NCI-H2227 treated with DMSO at 0.1 percent for 48 hours (cell line): Measurements from ENCODE around the gene FBXL16.
"Not testable (repeated sequence)": the region's sequence is repeated elsewhere in the genome, so short reads cannot be mapped to it uniquely, and the experiment has no call there.

ENCODE experiments used
- DNase-seq: peaks from one replicate; lab custom pipeline; 2025; lab: John Stamatoyannopoulos, UW

The FBXL16 gene, protein sequence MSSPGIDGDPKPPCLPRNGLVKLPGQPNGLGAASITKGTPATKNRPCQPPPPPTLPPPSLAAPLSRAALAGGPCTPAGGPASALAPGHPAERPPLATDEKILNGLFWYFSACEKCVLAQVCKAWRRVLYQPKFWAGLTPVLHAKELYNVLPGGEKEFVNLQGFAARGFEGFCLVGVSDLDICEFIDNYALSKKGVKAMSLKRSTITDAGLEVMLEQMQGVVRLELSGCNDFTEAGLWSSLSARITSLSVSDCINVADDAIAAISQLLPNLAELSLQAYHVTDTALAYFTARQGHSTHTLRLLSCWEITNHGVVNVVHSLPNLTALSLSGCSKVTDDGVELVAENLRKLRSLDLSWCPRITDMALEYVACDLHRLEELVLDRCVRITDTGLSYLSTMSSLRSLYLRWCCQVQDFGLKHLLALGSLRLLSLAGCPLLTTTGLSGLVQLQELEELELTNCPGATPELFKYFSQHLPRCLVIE

DNA sequence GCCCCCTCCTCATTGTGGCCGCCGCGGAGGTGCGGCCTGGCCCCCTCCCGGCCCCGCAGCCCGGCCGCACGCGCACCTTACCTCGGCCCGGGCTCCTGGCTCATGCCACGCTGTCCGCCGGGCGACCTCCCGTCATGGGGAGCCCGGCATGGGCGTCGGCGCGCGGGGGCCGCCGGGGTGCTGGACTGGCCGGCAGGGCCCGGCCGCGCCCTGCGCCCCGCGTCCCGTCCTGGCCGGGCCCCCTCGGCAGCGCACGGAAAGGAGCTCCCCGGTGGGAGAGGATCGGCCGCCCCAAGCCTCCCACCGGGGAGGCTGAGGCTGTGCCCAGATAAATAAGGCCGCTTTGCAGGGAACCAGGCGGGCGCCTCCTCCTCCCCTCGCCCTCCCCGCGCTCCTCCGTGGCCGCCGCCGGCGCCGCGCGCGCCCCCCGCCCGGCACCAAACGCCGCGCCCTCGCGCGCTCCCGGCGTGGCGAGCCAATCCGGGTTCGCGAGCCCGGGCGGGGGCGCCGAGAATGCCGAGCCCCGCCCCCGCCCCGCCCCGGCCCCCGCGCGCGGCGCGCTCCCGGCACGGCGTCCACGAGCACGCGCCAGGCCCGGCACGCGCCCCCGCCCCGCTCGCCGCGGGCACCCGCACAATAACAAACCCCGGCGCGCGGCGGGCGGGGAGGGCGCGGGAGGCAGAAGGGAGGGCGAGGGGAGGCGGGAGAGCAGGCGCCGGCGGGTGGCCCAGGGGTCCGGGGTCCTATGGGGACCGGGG, at the start of gene FBXL16:
Gene FBXL16 (minus strand): TSS at position 371 of the 758 bp plus-strand sequence. CDS start 8,396 bp downstream, outside the sequence.
- peak; percentile 60 for DNase-seq

DNA sequence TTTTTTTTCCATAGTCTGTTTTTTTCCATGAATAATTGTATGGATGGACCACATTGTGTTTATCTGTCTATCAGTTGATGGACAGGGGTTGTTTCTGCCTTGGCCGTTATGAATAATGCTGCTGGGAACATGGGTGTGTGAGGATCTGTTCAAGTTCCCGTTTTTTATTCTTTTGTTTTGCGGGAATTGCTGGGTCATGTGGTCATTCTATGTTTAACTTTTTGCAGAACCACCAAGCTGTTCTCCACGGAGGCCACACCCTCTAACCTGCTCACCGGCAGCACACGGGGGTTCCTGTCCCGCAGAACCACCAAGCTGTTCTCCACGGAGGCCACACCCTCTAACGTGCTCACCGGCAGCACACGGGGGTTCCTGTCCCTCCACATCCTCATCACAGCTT, 49.1 kb upstream of the FBXL16 start:
- no peak for DNase-seq

DNA sequence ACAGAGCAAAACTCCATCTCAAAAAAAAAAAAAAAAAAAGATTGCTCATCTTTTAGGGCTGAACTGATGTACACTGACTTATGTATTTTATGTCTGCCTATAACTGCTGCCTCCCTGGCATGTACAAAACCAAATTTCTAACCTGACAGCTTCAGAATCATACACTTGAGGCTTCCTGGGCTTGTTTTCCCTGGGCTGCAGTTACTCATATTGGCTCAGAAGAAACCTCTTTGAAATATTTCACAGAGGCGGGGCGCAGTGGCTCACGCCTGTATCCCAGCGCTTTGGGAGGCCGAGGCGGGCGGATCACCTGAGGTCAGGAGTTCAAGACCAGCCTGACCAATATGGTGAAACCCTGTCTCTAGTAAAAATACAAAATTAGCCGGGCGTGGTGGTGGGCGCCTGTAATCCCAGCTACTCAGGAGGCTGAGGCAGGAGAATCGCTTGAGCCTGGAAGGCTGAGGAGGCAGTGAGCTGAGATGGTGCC, 48.6 kb upstream of the FBXL16 start:
- not testable (repeated sequence) for DNase-seq

DNA sequence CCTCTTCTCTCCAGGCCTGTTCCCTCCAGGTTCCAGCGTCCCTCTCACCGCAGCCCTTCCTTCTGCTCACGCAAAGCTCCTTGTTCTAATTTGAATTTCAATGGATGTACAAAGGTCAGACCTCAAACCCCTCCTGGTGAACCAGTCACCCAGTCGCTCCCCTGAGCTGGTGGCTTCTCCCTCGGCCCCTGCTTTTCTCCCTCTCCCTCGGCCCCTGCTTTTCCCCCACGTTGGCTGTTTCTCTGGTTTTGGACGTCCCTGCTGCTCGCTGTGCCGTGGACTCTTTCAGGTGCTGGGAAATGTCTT, 46.4 kb upstream of the FBXL16 start:
- no peak for DNase-seq

DNA sequence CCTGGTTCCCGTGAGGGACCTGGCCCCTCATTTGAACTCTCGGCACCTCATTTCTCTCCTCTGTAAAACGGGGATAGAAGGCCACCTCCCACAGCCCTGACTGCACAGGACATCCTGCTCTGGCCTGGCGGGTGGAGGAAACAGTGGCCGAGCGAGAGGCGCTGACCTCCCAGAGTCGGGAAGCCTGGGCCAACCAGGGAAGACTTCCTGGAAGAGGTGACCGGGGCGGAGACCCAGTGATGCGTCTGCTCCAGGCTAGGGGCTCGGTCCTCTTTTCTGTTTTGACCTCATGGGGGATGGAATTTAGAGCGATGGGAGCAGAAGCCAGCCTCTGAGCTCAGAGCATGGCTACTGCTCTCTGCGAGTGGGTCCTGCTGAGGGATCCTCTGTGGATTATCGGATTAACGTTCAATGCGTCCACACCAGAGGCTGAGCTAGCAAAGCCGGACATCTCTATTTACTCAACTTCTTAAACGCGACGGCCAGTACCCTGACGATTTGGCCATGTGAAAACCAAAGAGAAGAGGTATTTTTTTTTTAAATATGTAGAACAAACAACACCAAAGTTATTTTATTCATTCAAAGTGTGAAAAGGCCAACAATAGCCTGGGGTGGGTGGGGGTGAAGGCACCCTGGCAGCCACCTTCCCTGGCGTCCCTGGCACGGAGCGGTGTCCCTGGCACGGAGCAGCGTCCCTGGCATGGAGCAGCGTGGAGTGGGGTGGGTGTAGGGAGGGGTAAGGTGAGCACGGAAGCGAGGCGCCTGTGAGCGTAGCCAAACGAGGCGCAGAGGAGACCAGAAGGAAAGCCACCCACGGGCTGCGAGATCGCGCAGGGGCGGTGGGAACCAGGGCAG, 45.8 kb upstream of the FBXL16 start:
- DNase-seq: no peak

DNA sequence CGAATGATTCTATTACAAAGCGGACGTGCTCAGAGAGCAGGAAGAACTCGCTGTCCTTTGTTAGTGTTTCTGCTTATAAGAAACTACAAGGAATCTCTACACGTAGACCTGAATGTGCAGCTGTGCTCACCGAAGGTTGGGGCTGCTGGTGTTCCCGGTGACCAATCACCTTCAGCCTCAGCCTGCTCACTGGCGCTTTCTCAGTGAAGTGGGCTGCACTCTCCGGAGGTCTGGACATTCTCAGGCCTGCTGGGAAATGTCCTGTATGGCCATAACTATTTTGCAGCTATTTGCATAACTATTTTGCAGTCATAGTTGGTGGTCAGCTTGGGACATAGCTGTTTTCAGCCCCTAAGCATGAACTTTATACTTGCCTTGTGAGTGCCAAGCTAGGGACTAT, 44.9 kb upstream of the FBXL16 start:
- DNase-seq: no peak

DNA sequence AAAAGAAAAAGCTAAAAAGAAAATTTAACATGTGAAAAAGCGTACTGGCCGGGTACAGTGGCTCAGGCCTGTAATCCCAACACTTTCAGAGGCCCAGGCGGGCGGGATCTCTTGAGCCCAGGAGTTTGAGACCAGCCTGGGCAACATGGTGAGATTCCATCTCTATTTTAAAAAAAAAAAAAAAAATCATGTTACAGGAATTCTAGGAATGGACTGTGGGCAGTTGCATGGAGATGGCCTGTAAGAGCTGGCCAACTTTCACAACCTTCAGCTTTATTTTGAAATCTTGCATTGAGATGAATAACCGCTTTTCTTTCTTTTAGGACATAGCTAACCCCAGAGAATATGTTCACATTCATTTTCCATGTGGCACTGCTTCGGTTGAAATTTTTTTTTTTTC, 43.4 kb upstream of the FBXL16 start:
- no peak for DNase-seq

DNA sequence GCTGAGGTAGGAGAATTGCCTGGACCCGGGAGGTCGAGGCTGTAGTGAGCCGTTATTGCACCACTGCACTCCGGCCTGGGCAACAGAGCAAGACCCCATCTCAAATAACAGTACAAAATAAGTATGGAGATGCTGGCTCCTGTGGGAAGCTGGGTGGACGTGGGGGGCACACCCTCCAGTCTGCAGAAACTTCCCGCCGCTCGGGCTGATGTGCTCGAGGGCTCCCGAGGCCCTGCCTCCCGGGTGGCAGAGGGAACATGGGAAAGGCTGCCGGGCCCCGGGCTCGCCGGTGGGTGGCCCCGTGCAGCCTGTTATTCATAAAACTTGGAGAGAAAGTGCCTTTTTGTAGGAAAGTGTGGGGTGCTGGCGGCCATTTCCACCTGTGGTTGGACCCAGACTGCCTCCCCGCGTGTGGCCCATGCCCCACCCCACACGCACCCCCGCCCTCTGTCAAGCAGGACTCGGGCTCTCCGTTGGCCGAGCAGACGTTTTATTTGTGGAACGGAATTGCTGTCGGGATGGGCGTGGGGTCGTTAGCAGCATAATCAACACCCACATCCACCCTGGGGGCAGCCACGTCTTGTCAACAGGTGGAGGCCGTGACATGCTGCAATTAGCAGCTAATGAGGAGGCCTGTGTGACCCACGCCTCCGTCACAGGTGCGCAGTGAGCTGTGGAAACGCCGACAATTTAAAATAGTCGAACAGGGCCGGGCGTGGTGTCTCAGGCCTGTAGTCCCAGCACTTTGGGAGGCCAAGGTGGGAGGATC, 42.6 kb upstream of the FBXL16 start:
- DNase-seq: no peak

DNA sequence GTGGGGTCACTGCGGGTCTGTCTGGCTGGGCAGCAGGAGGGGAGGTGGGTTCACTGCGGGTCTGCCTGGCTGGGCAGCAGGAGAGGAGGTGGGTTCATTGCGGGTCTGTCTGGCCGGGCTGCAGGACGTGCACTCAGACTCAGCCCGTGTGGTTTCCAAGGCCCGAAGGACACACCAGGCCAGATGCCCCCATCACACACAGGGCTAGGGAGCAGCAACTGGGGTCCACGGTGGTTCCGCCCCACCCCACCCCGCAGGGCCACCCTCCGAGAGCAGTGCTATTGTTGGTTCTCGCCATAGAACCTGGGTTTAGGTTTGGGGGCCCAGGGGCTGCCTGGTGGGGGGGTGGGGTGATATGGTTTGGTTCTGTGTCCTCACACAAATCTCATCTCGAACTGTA, 41.0 kb upstream of the FBXL16 start:
- DNase-seq: no peak

DNA sequence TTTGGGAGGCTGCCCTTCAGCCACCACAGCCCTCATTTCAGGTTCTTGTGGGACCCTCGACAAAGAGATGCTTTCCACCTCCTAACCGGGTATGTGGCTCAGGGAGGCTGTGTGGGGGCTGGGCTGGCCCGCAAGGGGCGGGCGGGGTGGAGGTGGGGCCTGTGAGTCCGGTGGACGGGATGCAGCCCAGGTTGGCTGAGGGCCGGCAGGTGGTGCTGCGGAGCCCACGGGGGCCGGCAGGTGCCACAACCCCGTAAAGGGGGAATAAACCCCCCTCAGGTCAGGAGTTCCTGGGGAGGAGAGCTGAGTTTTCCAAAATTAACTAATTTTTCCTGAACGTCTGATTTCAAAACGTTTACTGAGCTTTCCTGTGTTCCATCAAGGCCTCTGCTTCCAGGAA, 40.1 kb upstream of the FBXL16 start:
- no peak for DNase-seq

DNA sequence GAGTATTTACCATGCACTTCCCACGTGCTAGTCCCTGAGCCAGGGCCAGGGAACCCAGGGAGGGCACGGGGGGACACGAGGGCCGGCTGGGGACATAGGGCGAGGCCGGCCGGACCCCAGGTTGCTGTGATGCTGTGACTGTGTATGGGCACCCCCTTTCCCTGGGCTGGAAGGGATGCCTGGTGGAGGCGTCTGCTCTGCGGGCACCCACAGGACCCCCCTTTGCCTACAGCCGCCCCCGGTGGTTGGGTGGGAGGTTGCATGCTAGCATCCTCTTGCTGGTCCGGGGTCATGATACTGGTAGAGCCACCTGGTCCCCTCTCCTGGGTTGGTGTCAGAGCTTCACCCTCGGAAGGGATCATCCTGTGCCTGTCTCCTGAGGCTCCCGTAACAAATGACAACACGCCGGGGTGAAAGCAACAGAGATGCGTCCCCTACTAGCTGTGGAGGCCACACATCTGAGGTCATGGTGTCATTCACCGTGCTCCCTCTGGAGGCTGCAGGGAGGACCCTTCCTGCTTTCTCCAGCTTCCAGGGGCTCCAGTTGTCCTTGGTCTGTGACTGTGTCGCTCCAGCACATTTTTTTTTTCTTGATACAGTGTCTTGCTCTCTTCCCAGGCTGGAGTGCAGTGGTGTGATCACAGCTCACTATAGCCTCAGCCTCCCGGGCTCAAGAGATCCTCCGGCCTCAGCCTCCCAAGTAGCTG, 38.3 kb upstream of the FBXL16 start:
- DNase-seq: no peak

DNA sequence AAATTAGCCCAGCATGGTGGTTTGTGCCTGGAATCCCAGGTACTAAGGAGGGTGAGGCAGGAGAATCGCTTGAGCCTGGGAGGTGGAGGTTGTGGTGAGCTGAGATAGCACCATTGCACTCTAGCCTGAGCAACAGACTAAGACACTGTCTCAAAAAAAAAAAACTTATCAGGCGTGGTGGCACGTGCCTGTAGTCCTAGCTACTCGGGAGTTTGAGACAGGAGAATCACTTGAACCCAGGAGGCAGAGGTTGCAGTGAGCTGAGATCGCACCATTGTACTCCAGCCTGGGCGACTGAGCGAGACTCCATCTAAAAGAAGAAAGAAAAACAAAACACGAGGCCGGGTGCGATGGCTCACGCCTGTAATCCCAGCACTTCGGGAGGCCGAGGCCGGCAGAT, 37.3 kb upstream of the FBXL16 start:
- not testable (repeated sequence) for DNase-seq

DNA sequence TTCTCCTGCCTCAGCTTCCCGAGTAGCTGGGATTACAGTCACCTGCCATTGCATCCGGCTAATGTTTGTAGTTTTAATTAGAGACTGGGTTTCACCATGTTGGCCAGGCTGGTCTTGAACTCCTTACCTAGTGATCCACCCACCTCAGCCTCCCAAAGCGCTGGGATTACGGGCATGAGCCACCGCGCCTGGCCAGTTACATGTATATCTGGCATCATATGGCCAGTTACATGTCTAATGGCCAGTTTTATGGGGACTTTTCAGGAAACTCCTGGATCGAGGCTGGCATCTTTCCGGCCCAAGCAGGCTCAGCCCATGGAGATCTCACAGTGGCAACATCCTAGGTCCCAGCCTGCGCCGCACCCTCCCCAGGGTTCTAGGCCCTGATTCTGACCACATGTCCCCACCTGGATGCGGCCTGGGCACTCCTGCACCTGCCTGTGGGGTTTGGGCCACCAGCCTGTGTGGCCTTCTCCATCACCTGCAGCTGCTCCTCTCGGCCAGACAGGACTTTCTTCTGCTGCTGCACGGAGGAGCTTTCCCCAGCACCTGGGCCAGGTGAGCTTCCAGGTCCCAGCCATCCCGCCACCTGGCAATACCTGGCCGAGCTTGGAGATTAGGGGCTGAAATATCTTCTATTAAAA, 36.5 kb upstream of the FBXL16 start:
- no peak for DNase-seq

DNA sequence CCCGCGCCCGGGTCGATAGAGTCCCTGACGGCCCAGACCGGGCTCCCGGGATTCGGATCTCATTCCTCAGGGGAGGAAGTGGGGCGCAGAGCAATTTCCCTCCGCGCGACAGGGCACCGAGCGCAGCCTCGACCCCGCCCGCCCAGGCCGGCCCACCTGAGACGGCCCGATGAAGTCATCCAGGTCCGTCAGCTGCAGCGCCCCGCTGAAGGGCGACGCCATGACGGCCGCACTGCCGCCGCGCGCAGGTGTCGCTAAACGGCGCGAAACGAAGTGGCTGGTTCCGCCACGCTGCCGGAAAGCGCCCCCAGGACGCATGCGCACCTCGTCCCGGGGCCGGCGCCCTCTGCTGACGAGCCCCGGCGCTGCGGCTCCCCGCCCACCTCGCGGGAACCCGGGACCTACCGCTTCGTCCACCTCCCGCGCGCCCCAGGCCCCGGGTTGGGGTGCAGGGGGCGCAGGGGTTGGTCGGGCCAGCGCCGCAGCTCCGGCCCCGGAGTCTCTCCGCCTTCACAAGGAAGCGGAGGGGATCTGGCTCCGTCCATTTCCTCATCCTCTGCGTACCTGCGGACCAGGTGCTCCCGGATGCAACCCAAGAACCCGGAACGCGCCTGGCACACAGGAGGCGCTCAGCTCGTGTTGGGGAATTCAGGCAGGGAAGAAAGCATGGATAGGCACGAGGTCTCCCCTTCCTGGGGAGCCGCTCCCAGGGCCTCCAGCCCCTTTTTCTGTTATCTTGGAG, 35.3 kb upstream of the FBXL16 start, which contains the start of gene CIAO3:
Gene CIAO3 (minus strand): TSS at position 234 of the 742 bp plus-strand sequence. CDS start 12 bp downstream, at position 222.
- DNase-seq: peak; percentile 87

DNA sequence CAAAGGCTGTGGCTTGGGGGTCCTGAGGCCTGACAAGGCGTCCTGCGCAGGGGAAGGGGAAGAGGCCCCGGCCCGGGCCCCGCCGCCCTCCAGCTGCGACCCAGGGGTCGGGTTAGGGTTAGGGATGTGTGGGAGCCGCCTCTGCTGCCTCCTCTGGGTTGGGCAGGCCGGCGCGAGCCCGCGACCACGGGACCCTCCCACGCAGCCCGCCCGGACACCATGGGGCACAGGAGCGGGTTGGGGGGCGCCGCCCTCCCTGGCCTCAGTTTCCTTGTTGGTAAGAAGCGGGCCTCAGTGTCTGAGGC, 34.8 kb upstream of the FBXL16 start:
- DNase-seq: no peak

DNA sequence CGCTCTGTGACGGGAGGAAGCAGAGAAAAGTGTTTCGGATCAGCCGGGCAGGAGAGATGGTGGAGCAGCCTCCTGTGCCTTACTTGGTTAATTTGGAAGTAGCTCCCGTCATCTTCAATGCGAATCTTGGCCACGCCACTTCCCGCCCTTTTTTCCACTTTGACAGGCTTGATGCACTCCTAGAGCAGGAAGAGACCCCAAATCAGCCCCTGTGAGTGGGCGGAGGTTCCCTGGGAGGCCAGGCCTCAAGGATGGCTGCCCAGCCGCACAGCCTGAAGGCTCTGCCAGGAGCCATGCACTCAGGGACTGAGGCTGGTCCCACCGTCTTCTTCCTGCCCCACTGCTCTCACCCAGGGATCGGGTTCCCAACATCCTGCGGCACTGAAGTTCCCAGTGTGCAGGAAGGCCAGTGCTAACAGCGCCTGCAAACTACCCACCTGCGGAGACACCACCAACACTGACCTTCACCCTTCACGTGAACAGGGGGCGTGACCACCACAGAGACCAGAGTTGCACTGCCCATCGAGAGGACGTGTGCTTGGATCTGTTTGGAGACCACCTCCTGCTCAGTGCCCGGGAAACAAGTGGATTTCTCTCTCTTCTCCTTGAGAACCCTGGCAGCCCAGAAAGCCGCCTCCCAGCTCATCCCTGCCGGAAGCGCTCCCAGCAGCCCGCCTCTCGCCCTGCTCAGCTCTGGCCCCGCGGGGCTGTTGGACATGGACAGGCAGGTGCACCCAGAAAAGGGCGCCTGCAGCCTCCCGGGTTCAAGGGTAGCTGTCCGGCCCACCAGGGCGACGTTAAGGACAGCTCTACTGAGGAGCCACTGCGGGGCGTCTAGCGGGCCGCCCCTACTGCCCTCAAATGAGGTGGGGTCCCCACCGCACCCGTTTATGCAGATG, 34.2 kb upstream of the FBXL16 start:
- DNase-seq: no peak

DNA sequence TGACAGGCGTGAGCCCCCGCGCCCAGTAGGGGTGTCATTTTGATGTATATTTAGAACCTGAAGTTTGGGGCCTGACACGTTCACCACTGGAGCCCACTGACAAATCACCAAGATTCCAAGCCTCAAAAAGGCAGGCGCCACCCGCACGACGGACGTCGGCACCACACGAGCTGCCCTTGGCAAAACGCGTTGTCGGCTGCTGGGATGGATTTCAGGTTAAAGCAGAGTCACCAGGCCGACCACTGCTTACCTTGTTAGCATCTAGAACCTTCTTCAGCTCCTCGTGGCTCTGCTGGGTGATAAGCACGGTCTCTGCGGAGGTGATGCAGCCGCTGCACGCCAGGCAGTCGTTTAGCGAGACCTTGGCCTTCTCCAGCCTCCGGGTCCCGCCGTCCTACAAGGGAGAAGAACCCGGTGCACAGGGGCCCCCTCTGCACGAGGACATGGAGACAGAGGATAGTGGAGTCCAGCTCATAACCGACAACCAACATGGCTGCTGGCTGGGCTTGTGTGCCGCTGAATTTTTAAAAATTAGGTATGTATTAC, 31.4 kb upstream of the FBXL16 start:
- no peak for DNase-seq

DNA sequence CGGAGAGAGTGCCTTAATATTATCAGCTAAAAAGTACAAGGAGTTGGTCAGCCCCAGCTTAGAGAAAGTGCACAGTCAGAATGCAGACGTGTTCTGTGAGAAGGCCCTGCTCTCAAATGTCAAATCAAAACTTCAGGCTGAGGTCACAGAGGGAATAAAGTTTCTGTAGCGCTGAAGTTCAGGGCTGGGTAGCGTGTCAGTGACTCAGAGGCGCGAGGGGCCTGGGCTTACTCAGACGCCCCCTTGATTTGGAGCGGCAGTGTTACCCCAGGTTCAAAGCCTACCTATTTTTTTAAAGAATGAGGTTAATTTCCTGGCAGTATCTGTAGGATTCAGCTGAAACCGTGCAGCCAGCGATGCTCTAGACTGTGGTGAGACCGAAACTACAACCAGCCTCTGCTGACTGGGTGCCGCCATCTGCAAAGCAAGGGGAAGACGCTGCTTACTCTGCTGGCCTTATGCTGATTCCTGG, 30.4 kb upstream of the FBXL16 start:
- DNase-seq: no peak
